Measurements from ENCODE around the gene WRAP73.
"Not testable (repeated sequence)": the region's sequence is repeated elsewhere in the genome, so short reads cannot be mapped to it uniquely, and the experiment has no call there.

WRAP73 gene

GRCh38 chr1:3629561-3630160 lies 20.2 kb downstream of the WRAP73 start:
- no peak for DNase-seq

DNA sequence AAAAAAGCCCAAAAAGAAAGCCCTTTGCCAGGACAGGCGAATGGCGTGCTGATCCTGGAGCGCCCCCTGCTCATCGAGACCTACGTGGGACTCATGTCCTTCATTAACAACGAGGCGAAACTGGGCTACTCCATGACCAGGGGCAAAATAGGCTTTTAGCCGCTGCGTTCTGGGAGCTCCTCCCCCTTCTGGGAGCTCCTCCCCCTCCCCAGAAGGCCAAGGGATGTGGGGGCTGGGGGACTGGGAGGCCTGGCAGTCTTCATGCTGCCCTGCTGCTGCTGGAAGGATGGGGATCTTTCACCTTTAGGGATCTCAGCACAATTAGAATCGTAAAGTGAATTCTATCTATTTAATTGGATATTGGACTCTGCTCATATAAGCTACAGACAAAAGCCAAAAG lies 21.5 kb downstream of the WRAP73 start:
- no peak for DNase-seq

DNA sequence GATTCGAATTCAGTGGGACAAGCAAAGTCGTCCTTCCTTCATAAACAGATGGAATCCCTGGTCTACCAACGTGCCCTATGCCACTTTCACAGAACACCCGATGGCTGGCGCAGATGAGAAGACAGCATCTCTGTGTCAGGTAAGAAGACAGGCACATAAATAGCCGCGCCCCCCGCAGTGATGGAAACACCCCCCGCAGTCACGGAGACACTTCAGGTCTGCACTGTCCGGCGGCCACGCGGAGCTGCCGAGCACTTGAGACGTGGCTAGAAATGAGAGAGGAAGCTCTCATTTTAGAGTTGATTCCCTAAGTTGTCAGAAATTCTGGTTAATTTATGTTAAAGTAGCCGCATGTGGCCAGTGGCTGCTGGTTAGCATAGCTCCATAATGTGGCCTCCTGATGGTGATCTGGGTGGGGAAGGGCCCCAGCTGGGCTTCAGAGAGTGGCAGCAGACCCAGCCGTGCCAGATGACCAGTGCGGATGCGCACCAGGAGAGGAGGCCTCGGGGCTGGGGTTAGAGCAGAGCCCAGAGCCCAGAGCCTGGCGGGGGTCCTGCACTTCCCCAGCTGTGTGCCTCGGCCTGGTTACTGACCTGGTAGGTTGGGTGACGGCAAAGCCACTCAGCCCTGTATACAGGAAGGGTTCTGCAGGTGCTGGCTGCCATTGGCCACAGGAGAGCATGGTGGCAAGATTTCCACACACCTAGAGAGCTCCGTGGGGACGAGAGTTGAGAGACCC lies 22.2 kb downstream of the WRAP73 start:
- DNase-seq, result no peak

- no peak for DNase-seq
Observed at GRCh38 chr1:3626025-3626424, 23.9 kb downstream of the WRAP73 start.

DNA sequence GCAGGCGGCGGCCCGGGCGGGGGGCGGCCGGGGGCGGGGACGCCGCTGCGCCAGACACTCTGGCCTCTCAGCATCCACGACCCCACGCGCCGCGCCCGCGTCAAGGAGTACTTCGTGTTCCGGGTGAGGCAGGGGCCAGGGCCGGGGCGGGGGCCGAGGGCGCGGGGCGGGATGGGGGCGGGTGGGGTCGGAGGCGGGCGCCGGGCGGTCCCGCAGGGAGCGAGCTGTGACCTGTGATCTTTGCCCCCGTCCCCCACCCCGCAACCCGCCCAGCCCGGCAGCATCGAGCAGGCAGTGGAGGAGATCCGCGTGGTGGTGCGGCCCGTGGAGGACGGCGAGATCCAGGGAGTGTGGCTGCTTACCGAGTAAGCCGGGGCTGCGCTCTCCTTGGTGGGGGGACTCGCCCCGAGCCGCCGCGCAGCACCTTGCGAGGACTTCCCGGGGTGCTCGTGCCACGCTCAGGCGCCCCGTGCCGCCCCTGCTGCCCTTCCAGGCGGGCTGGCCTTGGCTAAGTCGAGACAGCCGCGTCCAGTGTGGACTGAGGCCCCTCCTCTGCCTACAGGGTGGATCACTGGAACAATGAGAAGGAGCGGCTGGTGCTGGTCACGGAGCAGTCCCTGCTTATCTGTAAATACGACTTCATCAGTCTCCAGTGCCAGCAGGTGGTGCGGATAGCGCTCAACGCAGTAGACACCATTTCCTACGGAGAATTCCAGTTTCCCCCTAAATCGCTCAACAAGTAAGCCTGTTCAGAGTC lies 24.6 kb downstream of the WRAP73 start:
- DNase-seq, result no peak

- DNase-seq, result peak; percentile 98
Observed at GRCh38 chr1:3624200-3625136, 25.4 kb downstream of the WRAP73 start, which contains the start of gene TPRG1L. TPRG1L (plus strand) TSS chr1:3625015; CDS start chr1:3625073, 58 bp downstream.

DNA sequence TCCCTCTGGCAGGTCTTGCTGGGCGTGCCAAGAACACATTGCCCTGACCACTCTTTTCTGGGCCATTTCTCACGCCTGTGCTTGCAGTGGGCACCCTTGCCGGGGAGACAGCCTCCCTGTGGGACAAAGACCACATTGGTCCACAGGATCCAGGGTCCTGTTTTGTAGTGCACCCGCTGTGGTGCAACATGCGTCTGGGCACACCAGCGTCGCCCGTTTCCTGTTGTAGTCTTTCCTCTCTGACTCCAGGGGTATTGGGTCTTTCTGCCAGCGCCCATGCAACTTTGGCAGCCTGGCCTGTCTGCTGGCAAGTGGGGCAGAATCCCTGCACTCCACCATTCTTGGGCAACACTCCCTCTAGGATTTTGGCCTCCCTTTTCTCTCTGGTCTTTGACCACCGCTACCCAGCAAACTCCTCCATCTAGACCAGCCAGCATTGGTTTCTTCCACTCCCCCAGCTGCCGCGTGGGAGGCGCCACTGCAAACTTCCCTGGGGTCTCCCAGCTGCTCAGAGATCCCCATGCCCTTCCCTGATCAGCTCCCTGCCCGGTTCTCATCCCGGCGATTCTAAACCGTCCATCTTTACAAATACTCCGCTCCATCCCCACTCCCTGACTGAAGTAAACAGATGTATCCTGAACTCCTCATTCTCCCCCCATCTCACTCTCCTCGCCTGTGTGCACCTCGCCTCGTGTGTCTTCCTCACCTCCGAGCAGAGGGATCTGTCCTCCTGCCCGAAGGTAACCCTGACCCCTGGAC lies 26.3 kb downstream of the WRAP73 start:
- DNase-seq, result no peak

DNA sequence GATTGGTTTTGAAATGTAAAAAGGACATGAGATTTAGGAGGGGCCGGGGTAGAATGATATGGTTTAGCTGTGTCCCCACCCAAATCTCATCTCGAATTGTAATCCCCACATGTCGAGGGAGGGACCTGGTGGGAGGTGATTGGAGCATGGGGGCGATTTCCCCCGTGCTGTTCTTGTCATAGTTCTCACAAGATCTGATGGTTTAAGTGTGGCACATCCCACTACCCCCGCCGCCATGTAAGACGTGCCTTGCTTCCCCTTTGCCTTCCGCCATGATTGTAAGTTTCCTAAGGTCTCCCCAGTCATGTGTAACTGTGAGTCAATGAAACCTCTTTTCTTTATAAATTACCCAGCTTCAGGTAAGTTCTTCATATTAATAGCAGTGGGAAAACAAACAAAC lies 27.8 kb downstream of the WRAP73 start:
- DNase-seq, result not testable (repeated sequence)

DNA sequence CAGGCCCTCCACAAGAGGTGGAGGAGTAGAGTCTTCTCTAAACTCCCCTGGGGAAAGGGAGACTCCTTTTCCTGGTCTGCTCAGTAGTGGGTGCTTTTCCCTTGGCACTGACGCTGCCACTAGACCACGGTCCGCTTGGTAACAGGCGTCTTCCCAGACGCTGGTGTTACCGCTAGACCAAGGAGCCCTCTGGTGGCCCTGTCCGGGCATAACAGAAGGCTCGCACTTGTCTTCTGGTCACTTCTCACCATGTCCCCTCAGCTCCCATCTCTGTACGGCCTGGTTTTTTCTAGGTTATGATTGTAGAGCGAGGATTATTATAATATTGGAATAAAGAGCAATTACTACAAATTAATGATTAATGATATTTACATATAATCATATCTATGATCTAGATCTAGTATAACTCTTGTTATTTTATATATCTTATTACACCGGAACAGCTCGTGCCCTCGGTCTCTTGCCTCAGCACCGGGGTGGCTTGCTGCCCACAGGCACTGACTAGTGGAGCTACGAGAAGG lies 28.7 kb downstream of the WRAP73 start:
- DNase-seq, result peak; percentile 21

GRCh38 chr1:3620708-3621107 lies 29.2 kb downstream of the WRAP73 start:
- no peak for DNase-seq

DNA sequence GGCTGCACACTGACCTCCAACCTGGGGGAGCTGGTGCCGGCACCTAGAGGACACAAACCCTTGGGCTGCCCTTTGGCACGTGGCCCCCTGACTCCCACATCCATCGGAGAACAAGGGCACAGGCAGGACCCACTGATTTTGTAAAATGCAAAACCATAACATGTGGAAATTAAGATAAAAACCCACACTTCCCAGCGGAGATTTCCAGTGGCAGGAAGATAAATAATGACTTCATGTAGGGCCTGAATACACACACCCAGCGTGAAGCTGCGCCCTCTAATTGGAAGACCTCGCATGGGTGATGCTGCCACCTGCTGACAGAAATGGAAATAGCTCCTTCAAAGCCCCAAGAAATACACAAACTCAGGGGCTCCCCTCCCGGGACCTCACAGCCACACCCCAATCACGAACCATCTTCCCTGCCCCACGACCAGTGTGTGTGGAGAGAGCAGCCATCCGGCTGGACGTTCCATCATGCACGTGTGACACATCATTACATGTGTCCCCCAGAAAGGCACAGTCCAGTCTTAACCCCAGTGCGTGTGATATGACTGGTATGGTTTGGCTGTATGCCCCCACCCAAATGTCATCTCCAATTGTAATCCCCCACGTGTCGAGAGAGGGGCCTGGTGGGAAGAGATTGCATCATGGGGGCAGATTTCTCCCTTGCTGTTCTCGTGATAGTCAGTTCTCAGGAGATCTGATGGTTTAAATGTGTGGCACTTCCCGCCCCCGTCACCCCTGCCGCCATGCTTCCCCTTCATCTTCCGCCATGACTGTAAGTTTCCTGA lies 30.8 kb downstream of the WRAP73 start:
- peak; percentile 77 for DNase-seq

GRCh38 chr1:3618531-3618880 lies 31.4 kb downstream of the WRAP73 start:
- no peak for DNase-seq

DNA sequence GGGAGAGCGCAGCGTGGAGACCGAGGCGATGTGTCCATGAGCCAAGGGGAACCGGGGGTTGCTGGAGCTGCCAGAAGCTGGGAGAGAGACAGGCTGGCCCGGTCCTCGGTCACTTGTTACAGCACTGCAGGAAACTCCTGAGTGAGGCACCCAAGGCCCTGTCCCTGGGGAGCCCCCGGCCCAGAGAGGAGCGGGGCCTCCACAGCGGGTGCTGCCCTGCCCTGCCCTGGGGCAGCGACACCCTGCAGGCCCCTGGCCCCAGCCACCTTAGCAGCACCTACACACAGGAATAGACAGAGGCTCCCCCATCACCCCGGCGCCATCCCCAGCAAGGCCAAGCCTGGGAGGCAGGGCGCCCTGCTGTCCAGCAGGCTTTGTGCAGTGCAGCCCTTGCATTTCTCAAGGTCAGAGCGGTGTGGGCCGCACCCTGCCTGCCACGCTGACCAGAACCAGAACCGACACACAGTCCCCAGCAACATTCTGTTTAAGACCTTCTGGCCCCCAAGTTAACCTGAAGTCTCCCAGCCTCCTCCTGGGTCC lies 32.0 kb downstream of the WRAP73 start:
- no peak for DNase-seq

DNA sequence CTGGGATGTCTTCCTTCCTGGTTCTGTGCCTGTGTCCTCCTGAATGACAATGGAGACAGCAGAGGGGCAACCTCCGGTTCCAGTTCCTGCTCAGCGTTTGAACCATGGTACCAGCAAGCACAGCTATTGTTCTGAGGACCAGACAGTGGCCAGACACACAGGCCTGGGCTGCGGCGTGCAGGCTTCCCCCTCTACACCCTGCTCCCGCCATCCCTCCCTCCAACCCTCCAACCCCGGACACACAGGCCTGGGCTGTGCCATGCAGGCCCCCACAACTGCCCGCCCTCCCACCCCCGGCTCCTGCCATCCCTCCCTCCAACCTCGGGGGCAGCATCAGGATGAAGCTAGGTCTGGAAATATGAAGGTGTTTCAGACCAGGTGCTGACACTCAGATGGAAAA lies 33.0 kb downstream of the WRAP73 start:
- DNase-seq, result no peak

- DNase-seq, result no peak
Observed at GRCh38 chr1:3614755-3615742, 34.9 kb downstream of the WRAP73 start.

DNA sequence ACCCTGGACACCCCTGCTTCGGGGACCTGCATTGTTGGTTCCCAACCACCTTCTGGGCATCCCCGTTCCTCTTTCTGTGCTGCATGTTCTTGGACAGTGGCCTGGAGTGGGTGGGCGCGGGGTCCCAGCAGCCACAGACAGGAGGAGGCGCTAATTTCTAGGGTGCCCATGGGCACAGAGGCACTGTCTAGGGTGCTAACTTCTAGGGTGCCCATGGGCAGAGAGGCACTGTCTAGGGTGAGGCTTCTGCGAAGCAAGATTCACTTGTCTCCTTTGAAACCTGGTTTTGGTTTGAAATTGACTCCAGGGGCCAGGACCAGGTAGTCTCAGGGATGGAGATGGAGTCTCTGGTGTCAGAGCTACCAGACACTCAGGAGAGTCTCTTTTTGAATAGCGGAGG lies 37.8 kb downstream of the WRAP73 start:
- DNase-seq, result no peak

GRCh38 chr1:3611170-3612019 lies 38.5 kb downstream of the WRAP73 start, which contains the start of gene MEGF6:
MEGF6 (minus strand) TSS chr1:3611508; CDS start chr1:3611268, 240 bp downstream.
- no peak for DNase-seq

DNA sequence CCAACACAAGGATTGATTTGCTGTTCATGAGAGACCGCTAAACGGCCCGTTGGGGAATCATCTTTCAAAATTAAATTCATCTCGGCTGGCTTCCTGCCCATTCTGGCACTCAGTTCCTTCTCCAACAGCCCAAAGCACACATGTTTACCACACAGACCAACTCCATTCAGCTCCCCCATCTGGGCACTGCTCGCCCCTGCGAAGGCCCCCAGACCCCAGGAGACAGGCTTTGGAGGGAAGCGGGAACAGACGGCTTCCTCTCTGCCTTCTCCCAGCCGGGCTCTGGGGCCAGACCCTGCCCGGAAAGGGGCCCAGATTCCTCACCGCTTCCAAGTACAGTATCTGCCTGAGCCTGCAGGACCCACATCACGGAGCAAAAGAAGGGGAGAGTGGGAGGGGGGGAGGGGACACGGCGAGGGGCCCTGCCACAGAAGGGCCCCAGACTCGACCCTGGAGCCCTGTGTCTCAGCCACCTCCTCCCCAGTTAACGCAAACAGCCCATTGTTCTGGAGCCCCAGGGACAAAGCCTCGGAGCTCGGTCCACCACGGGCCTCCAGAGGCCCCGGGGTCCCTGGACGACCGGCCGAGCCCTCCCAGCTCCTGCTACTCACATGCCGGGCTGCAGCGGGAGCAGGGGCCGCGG lies 39.3 kb downstream of the WRAP73 start:
- DNase-seq, result no peak
